B cell (primary cell): ENCODE results near the gene NOXO1. TPM values are rescaled to one million over a fixed set of nuclear protein-coding genes. Genes with fewer than 3 reads are reported as not detected.

Experiments used
- ATAC-seq: fragments of 200-7000 bp; cut with Tn5 transposase; one replicate; pipeline ENCODE4 v1.10.0; 2021; ENCODE audit warnings: low read depth, mild to moderate bottlenecking, moderate number of reproducible peaks, moderate library complexity
- CTCF ChIA-PET: fragments of 350-600 bp; sonication (Branson Sonifier 250); formaldehyde crosslinking; loops from one replicate; lab custom pipeline; 2021; ENCODE audit warnings: antibody characterized with exemption, inconsistent platforms; lab: Charles Lee
- POLR2A ChIA-PET: fragments of 350-600 bp; sonication (Branson Sonifier 250); formaldehyde crosslinking; loops from one replicate; lab custom pipeline; 2021; ENCODE audit warnings: antibody characterized with exemption; lab: Charles Lee
- DNase-seq: peaks from one replicate; pipeline ENCODE4 v3.0.0; 2013
- H2AFZ ChIP-seq: 2 replicates; pipeline ENCODE4 v1.6.1; 2012; ENCODE audit warnings: mild to moderate bottlenecking, low read depth, low read length; ENCODE audit not compliant: insufficient read depth, poor library complexity, severe bottlenecking
- H3K27ac ChIP-seq, 2 donors: 1 replicate in 1 of 2; 2 replicates in 1 of 2; pipeline ENCODE4 v1.5.1; 2012 to 2013; ENCODE audit warnings: low read length in 2 of 2, mild to moderate bottlenecking in 2 of 2, moderate library complexity in 1 of 2
- H3K27me3 ChIP-seq, 4 experiments: fragments of 200-600 bp in 1 of 4; sonication (generic) in 1 of 4; replicated peaks in 1 of 4; 1 replicate in 2 of 4; 2 replicates in 2 of 4; pipeline versions ENCODE4 v1.6.1 to v1.7.0; 2013 to 2016; ENCODE audit warnings: low read length in 3 of 4, mild to moderate bottlenecking in 2 of 4, mixed read lengths in 1 of 4, moderate library complexity in 1 of 4; ENCODE audit not compliant: insufficient read depth in 4 of 4, control insufficient read depth in 3 of 4; ENCODE audit errors: control extremely low read depth in 1 of 4
- H3K36me3 ChIP-seq, 2 experiments: replicated peaks in 1 of 2; 1 replicate in 1 of 2; 2 replicates in 1 of 2; pipeline versions ENCODE4 v1.6.1 to v1.7.1; 2013; ENCODE audit warnings: low read length in 1 of 2; ENCODE audit not compliant: insufficient read depth in 2 of 2, control insufficient read depth in 1 of 2; ENCODE audit errors: control extremely low read depth in 1 of 2, extremely low read depth in 1 of 2
- H3K4me1 ChIP-seq, 2 donors: fragments of 200-600 bp in 1 of 2; sonication (generic) in 1 of 2; 1 replicate in 1 of 2; 2 replicates in 1 of 2; pipeline versions ENCODE4 v1.5.1 to v1.6.1; 2013 to 2017; ENCODE audit warnings: low read length in 2 of 2; ENCODE audit not compliant: control insufficient read depth in 2 of 2, insufficient read depth in 2 of 2
- H3K4me2 ChIP-seq: replicated peaks from 2 replicates; pipeline ENCODE3; 2012; ENCODE audit warnings: mild to moderate bottlenecking, low read depth, low read length; ENCODE audit not compliant: poor library complexity, severe bottlenecking
- H3K4me3 ChIP-seq, 5 experiments: fragments of 200-600 bp in 1 of 5; sonication (generic) in 1 of 5; 1 replicate in 3 of 5; 2 replicates in 2 of 5; pipeline versions ENCODE4 v1.5.1 to v1.7.0; 2011 to 2016; ENCODE audit warnings: low read length in 4 of 5, mild to moderate bottlenecking in 4 of 5, low read depth in 2 of 5, control low read depth in 1 of 5, moderate library complexity in 1 of 5; ENCODE audit not compliant: insufficient read depth in 1 of 5; ENCODE audit errors: control extremely low read depth in 1 of 5, extremely low read depth in 1 of 5
- H3K79me2 ChIP-seq: fragments of 200-600 bp; sonication (generic); one replicate; pipeline ENCODE4 v1.6.0; 2016; ENCODE audit warnings: low read length; ENCODE audit not compliant: control insufficient read depth, insufficient read depth
- H3K9ac ChIP-seq: fragments of 200-600 bp; sonication (generic); 2 replicates; pipeline ENCODE4 v1.6.1; 2017; ENCODE audit warnings: mild to moderate bottlenecking, low read length, moderate library complexity
- H3K9me3 ChIP-seq, 3 donors: one replicate each; pipeline versions ENCODE4 v1.6.1 to v1.7.1; 2013; ENCODE audit warnings: low read length in 2 of 3; ENCODE audit not compliant: control insufficient read depth in 2 of 3, insufficient read depth in 1 of 3; ENCODE audit errors: control extremely low read depth in 1 of 3
- H4K20me1 ChIP-seq: 2 replicates; pipeline ENCODE4 v1.6.0; 2012; ENCODE audit warnings: mild to moderate bottlenecking, low read length; ENCODE audit not compliant: insufficient read depth, control insufficient read depth, poor library complexity, severe bottlenecking
- H3K27ac Mint-ChIP-seq: one replicate; pipeline ENCODE4 v1.8.0; 2021; ENCODE audit warnings: mixed read lengths
- H3K27me3 Mint-ChIP-seq: one replicate; pipeline ENCODE4 v1.8.0; 2021; ENCODE audit warnings: mixed read lengths
- H3K4me1 Mint-ChIP-seq: one replicate; pipeline ENCODE4 v1.8.0; 2021; ENCODE audit warnings: mixed read lengths
- H3K4me3 Mint-ChIP-seq: one replicate; pipeline ENCODE4 v1.8.0; 2021; ENCODE audit warnings: mixed read lengths
- H3K9me3 Mint-ChIP-seq: one replicate; pipeline ENCODE4 v1.8.0; 2022; ENCODE audit warnings: mixed read lengths; ENCODE audit not compliant: insufficient read depth
- CTCF ChIP-seq: fragments of 200-600 bp; IDR thresholded peaks from one replicate; pipeline ENCODE4 v1.8.0; 2022; ENCODE audit warnings: antibody characterized with exemption, mild to moderate bottlenecking
- EZH2 ChIP-seq: IDR thresholded peaks from 2 replicates; pipeline ENCODE4 v1.6.1; 2012; ENCODE audit warnings: borderline replicate concordance, low read depth, mild to moderate bottlenecking, moderate library complexity, low read length; ENCODE audit not compliant: insufficient read depth, poor library complexity, severe bottlenecking
- WGBS: methylation state at CpG from one replicate; pipeline ENCODE4 v1.1.5; 2013; ENCODE audit warnings: missing lambda C conversion rate; ENCODE audit not compliant: insufficient coverage; 5-methylcytosine and 5-hydroxymethylcytosine counted together
- intact Hi-C: fragments of 100-400 bp; cut with micrococcal nuclease; formaldehyde crosslinking; loops from one replicate; pipeline ENCODE4 v1.10.0; 2022
- polyA plus RNA-seq: library from polyadenylated mRNA; depleted of rRNA; stranded (reverse); fragments of >200 nt; gene quantifications from 2 replicates; pipeline ENCODE4 v1.2.3, GENCODE V29; 2012
- total RNA-seq, 2 donors: library from RNA; stranded (reverse); fragments of 120-200 nt in 1 of 2; gene quantifications; 1 replicate in 1 of 2; 2 replicates in 1 of 2; pipeline versions ENCODE4 v1.2.3 to v1.2.4, GENCODE V29; 2013 to 2022

Gene NOXO1
- total and polyA plus RNA-seq, 2 donors (not counting 1 experiment from before 2014, with no cell fraction given): 0.30 to 0.74 TPM

DNA sequence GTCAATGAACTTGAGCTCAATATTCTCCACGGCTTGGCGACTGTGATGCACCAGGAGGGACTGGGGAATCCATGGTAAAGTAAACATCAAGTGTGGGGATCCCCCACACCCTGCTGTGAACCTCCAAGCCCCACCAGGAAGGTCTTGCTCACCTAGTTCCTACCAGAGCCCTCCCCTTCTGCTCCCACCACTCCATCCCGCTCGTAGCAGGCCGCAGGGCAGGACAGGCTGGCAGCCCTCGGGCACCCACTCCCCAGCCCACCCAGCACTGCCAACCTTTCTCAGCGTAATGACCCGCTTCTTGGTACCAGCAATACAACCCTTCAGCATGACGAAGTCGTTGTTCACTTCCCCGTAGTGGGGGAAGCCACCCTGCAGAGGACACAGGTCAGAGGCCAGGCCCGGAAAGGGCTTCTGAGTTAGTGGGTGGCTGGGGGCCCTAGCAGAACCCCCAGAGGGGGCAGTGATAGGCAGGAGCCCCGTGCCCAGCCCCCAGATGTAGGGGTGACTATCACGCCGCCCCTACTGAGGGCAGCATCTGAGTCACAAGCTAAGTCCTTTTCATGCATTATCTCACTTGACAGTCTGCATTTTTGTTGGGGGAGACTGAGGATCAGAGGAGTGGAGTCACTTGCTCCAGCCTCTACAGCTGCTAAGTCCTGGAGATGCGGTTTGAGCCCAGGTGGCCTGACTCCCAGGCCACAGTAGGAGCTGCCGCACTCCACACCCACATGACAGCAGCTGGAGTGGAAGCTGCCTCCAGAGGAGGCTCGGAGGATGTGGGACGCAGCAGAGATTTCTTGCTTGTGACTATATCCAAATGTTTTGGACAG, 35.5 kb downstream of the NOXO1 start:
- DNase-seq (no peak), ATAC-seq (no peak)
- no peaks in the 10 kb centered on the region for H3K36me3 ChIP-seq
- WGBS: 91% methylated on average over 16 of the region's 19 CpGs
- H2AFZ ChIP-seq: no peak overlapping the region
- H3K79me2 ChIP-seq: no peaks in the 10 kb centered on the region
- intact Hi-C loops: loop anchor here (10.0 kb wide), 1 partner anchor 49 kb away; no protein-coding TSS in a partner anchor
- H3K27ac Mint-ChIP-seq: no peak overlapping the region
- no peaks in the 10 kb centered on the region for H3K27me3 ChIP-seq
- H3K4me3 ChIP-seq: no peak overlapping the region
- H3K9ac ChIP-seq: no peak overlapping the region
- ChIA-PET POLR2A (interaction anchor here (0.6 kb wide), 1 partner anchor 411 kb away, joined by 3 read pairs; no protein-coding TSS in a partner anchor), CTCF (interaction anchor here (1.6 kb wide), 1 partner anchor 17 kb away, joined by 7 read pairs; no protein-coding TSS in a partner anchor)
- H3K27me3 Mint-ChIP-seq: no peaks in the 10 kb centered on the region
- no peak overlapping the region for H3K27ac ChIP-seq
- peaks cover 14 to 19% of the 10 kb centered on the region in 2 donors for H3K4me1 ChIP-seq
- no peak overlapping the region for H3K4me2 ChIP-seq
- no peak overlapping the region for H3K4me3 Mint-ChIP-seq
- no peaks in the 10 kb centered on the region for H4K20me1 ChIP-seq
- H3K9me3 Mint-ChIP-seq: no peaks in the 10 kb centered on the region
- H3K9me3 ChIP-seq: no peaks in the 10 kb centered on the region
- TF ChIP-seq CTCF: no peak
- TF ChIP-seq EZH2: no peak
- H3K4me1 Mint-ChIP-seq: peaks cover 21% of the 10 kb centered on the region

DNA sequence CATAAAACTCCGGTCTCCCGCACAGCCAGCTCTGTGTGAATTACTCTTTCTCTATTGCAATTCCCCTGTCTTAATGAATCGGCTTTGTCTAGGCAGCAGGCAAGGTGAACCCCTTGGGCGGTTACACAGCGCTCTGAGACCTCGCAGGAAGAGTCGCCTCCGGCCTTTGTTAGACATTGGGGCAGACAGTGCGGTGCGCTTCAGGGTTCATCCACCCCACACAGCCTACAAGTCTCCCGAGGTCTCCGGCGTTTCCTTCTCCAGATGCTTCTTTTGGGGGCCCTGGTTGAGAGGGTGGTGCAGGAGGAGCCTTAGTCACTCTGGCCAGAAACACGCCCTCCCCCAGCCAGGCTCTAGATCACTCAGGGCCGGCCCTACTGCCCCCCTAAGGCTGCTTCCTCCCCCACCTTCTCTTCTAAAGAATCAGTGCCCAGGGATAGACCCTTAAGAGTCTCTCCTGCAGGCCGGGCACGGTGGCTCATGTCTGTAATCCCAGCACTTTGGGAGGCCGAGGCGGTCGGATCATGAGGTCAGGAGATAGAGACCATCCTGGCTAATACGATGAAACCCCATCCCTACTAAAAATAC, 36.6 kb downstream of the NOXO1 start:
- intact Hi-C loops: loop anchor here (10.0 kb wide), 1 partner anchor 50 kb away; no protein-coding TSS in a partner anchor
- Histone ChIP-seq H3K79me2 (no peaks in the 10 kb centered on the region), H4K20me1 (no peaks in the 10 kb centered on the region), H3K9ac (no peak overlapping the region), H3K9me3 (no peaks in the 10 kb centered on the region), H3K4me3 (no peak overlapping the region), H3K27ac (no peak overlapping the region), H2AFZ (no peak overlapping the region), H3K4me1 (peaks cover 14 to 19% of the 10 kb centered on the region in 2 donors), H3K36me3 (no peaks in the 10 kb centered on the region), H3K4me2 (no peak overlapping the region), H3K27me3 (no peaks in the 10 kb centered on the region)
- H3K27me3 Mint-ChIP-seq: no peaks in the 10 kb centered on the region
- 87% methylated on average over 12 of the region's 21 CpGs for WGBS
- no peaks in the 10 kb centered on the region for H3K9me3 Mint-ChIP-seq
- peak overlapping the region; percentile 45 for H3K4me3 Mint-ChIP-seq
- no peak for ATAC-seq
- no peak for DNase-seq
- no peak overlapping the region for H3K27ac Mint-ChIP-seq
- H3K4me1 Mint-ChIP-seq: peaks cover 21% of the 10 kb centered on the region
- POLR2A ChIA-PET: no interaction called here
- CTCF ChIA-PET: interaction anchor here (1.6 kb wide), 1 partner anchor 16 kb away, joined by 7 read pairs; no protein-coding TSS in a partner anchor
- TF ChIP-seq CTCF (no peak), EZH2 (no peak)
